RWPE2 (cell line): ENCODE measurements around the gene MSI2.

Source experiments
- ATAC-seq: fragments of 200-7000 bp; cut with Tn5 transposase; 3 replicates; pipeline ENCODE4 v1.9.1; 2021; ENCODE audit warnings: low read depth
- DNase-seq: peaks from one replicate; pipeline ENCODE4 v3.0.0-alpha.2; 2020; ENCODE audit warnings: low spot score
- H3K27ac ChIP-seq: fragments of 450-650 bp; 2 replicates; pipeline ENCODE4 v1.5.1; 2017; ENCODE audit warnings: mild to moderate bottlenecking; ENCODE audit not compliant: poor library complexity, severe bottlenecking
- H3K27me3 ChIP-seq: fragments of 250-450 bp; sonication (Bioruptor Pico); 2 replicates; pipeline ENCODE4 v1.5.1; 2021; ENCODE audit warnings: mild to moderate bottlenecking, moderate library complexity; ENCODE audit not compliant: insufficient read depth, poor library complexity, severe bottlenecking
- H3K36me3 ChIP-seq: fragments of 250-450 bp; sonication (Bioruptor Pico); 2 replicates; pipeline ENCODE4 v1.5.1; 2020; ENCODE audit warnings: low read depth, mild to moderate bottlenecking, moderate library complexity
- H3K4me1 ChIP-seq: fragments of 250-450 bp; sonication (Bioruptor Pico); 2 replicates; pipeline ENCODE4 v1.5.1; 2021; ENCODE audit warnings: mild to moderate bottlenecking, moderate library complexity; ENCODE audit not compliant: insufficient read depth, poor library complexity, severe bottlenecking
- H3K4me3 ChIP-seq: fragments of 250-450 bp; sonication (Bioruptor Pico); 2 replicates; pipeline ENCODE4 v1.5.1; 2021; ENCODE audit warnings: mild to moderate bottlenecking, moderate library complexity; ENCODE audit not compliant: severe bottlenecking
- H3K9me3 ChIP-seq: fragments of 250-450 bp; sonication (Bioruptor Pico); 2 replicates; pipeline ENCODE4 v1.5.1; 2021; ENCODE audit warnings: mild to moderate bottlenecking, moderate library complexity; ENCODE audit not compliant: severe bottlenecking
- TF ChIP-seq, protein P1 (sequence below): fragments of 450-650 bp; IDR thresholded peaks from one replicate; pipeline ENCODE4 v1.5.1; 2017; ENCODE audit warnings: mild to moderate bottlenecking, moderate library complexity; ENCODE audit not compliant: poor library complexity, severe bottlenecking

The MSI2 gene

DNA sequence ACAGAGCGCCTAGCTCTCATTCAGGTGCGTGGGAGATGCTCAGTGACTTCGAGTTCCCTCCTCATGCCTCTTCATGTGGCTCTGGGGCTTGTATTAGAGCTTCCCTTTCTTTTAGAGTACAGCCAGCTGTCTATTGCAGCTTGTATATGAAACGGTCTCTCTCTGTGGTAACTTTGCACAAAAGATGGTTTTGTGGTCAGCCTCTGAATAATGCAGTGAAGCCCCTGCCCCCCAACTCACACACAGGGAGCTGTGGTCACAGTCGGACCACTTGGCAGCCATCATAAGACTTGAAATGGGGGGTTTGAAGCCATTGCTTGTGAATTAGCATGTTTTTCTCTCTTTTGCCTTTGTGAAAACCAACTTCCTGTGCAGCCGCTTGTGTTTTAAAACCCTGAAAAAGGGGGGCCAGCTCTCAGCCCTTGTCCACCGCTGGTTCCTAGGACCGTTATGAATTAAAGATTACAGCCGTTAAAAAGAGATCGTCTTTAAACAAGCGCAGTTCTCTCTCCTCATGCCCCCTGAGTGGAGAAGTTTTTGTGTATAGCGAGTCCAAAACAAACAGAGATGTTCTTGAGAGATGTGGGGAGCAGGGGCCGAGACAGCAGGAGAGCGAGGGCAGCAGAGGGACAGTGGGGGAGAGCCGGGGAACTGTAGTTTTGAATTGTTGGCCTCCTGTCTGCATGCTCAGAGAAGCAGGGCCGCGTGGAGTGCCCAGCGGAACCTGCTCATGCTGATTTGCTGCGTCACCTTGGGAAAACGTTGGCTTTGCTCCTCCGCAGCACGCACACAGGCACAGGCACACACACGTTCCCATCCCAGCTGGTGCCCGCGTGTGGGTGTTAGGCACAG, 199.0 kb downstream of the MSI2 start:
- Histone ChIP-seq H3K27me3 (no peaks in the 10 kb centered on the region), H3K4me3 (no peak overlapping the region), H3K36me3 (no peaks in the 10 kb centered on the region), H3K27ac (no peak overlapping the region), H3K9me3 (no peaks in the 10 kb centered on the region), H3K4me1 (no peaks in the 10 kb centered on the region)
- TF ChIP-seq, protein P1, sequence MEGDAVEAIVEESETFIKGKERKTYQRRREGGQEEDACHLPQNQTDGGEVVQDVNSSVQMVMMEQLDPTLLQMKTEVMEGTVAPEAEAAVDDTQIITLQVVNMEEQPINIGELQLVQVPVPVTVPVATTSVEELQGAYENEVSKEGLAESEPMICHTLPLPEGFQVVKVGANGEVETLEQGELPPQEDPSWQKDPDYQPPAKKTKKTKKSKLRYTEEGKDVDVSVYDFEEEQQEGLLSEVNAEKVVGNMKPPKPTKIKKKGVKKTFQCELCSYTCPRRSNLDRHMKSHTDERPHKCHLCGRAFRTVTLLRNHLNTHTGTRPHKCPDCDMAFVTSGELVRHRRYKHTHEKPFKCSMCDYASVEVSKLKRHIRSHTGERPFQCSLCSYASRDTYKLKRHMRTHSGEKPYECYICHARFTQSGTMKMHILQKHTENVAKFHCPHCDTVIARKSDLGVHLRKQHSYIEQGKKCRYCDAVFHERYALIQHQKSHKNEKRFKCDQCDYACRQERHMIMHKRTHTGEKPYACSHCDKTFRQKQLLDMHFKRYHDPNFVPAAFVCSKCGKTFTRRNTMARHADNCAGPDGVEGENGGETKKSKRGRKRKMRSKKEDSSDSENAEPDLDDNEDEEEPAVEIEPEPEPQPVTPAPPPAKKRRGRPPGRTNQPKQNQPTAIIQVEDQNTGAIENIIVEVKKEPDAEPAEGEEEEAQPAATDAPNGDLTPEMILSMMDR = no peak
- ATAC-seq = no peak
- no peak for DNase-seq

DNA sequence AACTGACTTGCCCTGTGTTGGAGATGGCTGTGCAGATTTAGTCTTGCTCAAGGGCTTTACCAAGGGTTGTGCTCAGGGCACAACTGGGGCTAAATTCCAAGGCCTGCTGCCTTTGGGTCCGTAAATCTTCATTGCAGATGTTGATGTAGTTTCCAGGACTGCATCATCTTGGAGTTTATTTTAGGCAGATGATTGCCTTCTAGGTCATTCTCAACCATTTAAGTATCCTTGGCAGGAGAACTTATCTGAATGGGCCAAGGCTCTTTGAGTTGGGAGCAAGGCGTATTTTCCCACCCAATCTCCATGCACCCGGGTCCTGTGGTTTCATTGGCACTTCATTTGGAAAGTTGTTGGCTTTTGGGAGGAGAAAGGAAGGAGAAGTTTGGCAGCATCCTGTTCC, 200.3 kb downstream of the MSI2 start:
- no peak for DNase-seq
- H3K27ac ChIP-seq = no peak overlapping the region
- H3K4me1 ChIP-seq = no peaks in the 10 kb centered on the region
- no peak for ATAC-seq
- no peaks in the 10 kb centered on the region for H3K27me3 ChIP-seq
- H3K9me3 ChIP-seq = no peaks in the 10 kb centered on the region
- TF ChIP-seq, protein P1 = no peak
- H3K4me3 ChIP-seq = no peak overlapping the region
- H3K36me3 ChIP-seq = no peaks in the 10 kb centered on the region

DNA sequence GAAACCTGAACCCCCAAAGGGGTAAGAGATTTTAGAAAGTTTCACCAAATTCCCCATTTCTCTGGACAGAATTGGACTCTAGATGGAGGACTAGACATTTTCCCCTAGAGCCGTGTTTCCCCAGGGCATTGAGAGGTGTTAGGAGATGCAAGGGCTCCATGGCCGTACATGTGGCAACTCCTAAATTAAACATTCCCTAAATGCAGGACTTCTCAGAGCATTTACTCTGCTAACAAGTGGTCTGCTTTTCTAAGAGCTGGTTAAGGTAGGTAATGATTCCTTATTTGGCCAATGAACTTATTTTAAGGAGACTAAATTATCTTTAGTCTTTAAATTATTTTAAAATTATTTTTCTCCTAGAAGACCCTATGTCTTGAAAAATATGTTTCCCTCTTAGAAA, 200.9 kb downstream of the MSI2 start:
- no peaks in the 10 kb centered on the region for H3K4me1 ChIP-seq
- no peaks in the 10 kb centered on the region for H3K36me3 ChIP-seq
- ATAC-seq (no peak), DNase-seq (no peak)
- H3K27ac ChIP-seq = no peak overlapping the region
- TF ChIP-seq, protein P1 = no peak
- H3K4me3 ChIP-seq = no peak overlapping the region
- H3K9me3 ChIP-seq = no peaks in the 10 kb centered on the region
- H3K27me3 ChIP-seq = no peaks in the 10 kb centered on the region

DNA sequence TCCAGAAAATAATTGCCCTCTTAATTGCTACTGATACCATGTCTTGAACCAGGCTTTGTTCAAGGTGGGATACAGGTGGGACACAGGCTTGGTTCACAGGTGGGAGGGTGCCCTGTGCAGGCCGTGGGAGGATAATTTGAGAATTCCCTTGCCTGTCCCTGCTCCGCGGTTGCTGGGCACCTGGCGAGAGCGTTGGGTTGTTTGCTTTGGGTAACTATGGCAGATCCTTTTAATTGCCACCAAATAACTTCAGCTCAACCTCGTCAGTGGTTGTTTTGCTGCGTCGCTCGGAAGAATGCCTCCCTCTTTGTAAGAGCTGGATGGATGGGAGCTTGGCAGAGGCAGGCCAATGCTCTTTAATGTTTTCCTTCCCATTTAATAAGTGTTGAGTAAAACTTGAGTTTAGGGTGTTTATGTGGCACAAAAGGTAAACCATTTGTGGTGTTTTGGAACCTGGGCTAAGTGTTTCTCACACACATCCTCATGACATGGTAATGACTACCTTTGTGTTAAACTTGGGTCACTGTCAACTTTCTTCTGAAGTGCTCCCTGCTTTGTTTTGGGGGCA, 202.5 kb downstream of the MSI2 start:
- DNase-seq = no peak
- Histone ChIP-seq H3K27ac (no peak overlapping the region), H3K27me3 (no peaks in the 10 kb centered on the region), H3K36me3 (no peaks in the 10 kb centered on the region), H3K4me1 (peaks cover 6% of the 10 kb centered on the region), H3K4me3 (no peak overlapping the region), H3K9me3 (no peaks in the 10 kb centered on the region)
- no peak for ATAC-seq
- TF ChIP-seq, protein P1 = no peak

DNA sequence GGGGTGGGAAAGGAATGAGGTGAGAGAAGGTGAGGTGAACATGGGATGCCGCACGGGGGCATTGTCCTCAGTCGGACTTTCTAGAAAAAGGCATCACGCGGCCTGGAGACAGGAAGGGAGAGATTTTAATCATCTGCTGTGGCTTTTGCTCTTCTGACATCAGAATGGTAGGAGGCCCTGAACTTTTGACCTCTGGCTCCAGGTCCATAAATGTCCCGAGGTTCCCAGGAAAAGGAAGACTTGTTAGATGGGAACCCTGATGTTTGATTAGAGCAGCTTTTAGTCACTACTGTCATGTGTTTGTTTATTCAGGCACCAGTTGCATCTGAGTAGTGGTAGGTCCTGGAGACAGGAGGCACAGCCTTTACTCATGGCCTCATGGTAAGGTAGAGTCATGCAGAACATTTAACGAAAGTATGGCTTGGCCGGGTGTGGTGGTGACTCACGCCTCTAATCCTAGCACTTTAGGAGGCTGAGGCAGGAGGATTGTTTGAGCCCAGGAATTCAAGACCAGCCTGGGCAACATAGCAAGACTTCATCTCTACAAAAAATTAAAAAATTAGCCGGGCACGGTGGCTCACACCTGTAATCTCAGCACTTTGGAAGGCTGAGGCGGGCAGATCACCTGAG, 203.1 kb downstream of the MSI2 start:
- no peaks in the 10 kb centered on the region for H3K36me3 ChIP-seq
- ATAC-seq (no peak), DNase-seq (no peak)
- H3K9me3 ChIP-seq = no peaks in the 10 kb centered on the region
- peaks cover 6% of the 10 kb centered on the region for H3K4me1 ChIP-seq
- TF ChIP-seq, protein P1 = no peak
- no peak overlapping the region for H3K27ac ChIP-seq
- no peak overlapping the region for H3K4me3 ChIP-seq
- no peaks in the 10 kb centered on the region for H3K27me3 ChIP-seq
